ENCODE results near the gene ELOB. TPM values are rescaled to one million over a fixed set of nuclear protein-coding genes. Genes with fewer than 3 reads are reported as not detected.

Gene ELOB
- total and polyA plus RNA-seq, 3 experiments from 2014 or later = 274 to 338 (median 322) TPM

Other genes starting within 250 kb of the ELOB start
- gene CEMP1, start 245.9 kb downstream of the ELOB start, total RNA-seq = under 1 TPM in 1 of 2 experiments, not detected in 1; 0.16 TPM
- gene CEMP1, start 245.9 kb downstream of the ELOB start, polyA plus RNA-seq = 3.3 TPM
- gene PDPK1, start 239.3 kb downstream of the ELOB start, total RNA-seq = 10 to 100 TPM; 56.8 to 58.5 TPM
- 46.2 TPM for gene PDPK1, start 239.3 kb downstream of the ELOB start, polyA plus RNA-seq
- 10 to 100 TPM; 49.7 to 50.5 TPM for gene KCTD5, start 94.8 kb downstream of the ELOB start, total RNA-seq
- 21.2 TPM for gene KCTD5, start 94.8 kb downstream of the ELOB start, polyA plus RNA-seq
- gene PRSS27, start 57.1 kb downstream of the ELOB start, total RNA-seq = 1 to 10 TPM; 1.3 to 1.6 TPM
- gene PRSS27, start 57.1 kb downstream of the ELOB start, polyA plus RNA-seq = not detected
- 100 to 1,000 TPM; 517 to 529 TPM for gene SRRM2, start 24.6 kb downstream of the ELOB start, total RNA-seq
- gene SRRM2, start 24.6 kb downstream of the ELOB start, polyA plus RNA-seq = 130 TPM
- gene PRSS33, start 10.3 kb upstream of the ELOB start, total RNA-seq = under 1 TPM; 0.15 to 0.22 TPM
- gene PRSS33, start 10.3 kb upstream of the ELOB start, polyA plus RNA-seq = not detected
- gene PRSS41, start 21.2 kb upstream of the ELOB start, total RNA-seq = not detected
- not detected for gene PRSS41, start 21.2 kb upstream of the ELOB start, polyA plus RNA-seq
- gene PRSS21, start 40.0 kb upstream of the ELOB start, total RNA-seq = 1 to 10 TPM; 8.8 to 9.2 TPM
- 13.6 TPM for gene PRSS21, start 40.0 kb upstream of the ELOB start, polyA plus RNA-seq
- under 1 TPM; 0.29 to 0.74 TPM for gene ZG16B, start 53.0 kb upstream of the ELOB start, total RNA-seq
- not detected for gene ZG16B, start 53.0 kb upstream of the ELOB start, polyA plus RNA-seq
- gene PRSS22, start 80.9 kb upstream of the ELOB start, total RNA-seq = not detected
- not detected for gene PRSS22, start 80.9 kb upstream of the ELOB start, polyA plus RNA-seq
- 10 to 100 TPM; 24.7 to 27.2 TPM for gene FLYWCH2, start 105.9 kb upstream of the ELOB start, total RNA-seq
- gene FLYWCH2, start 105.9 kb upstream of the ELOB start, polyA plus RNA-seq = 24.0 TPM
- gene FLYWCH1, start 134.7 kb upstream of the ELOB start, total RNA-seq = 10 to 100 TPM; 37.2 to 39.8 TPM
- gene FLYWCH1, start 134.7 kb upstream of the ELOB start, polyA plus RNA-seq = 20.9 TPM
- gene KREMEN2, start 187.0 kb upstream of the ELOB start, total RNA-seq = not detected
- not detected for gene KREMEN2, start 187.0 kb upstream of the ELOB start, polyA plus RNA-seq
- 10 to 100 TPM; 38.7 to 39.0 TPM for gene PAQR4, start 192.1 kb upstream of the ELOB start, total RNA-seq
- gene PAQR4, start 192.1 kb upstream of the ELOB start, polyA plus RNA-seq = 1.5 TPM
- 100 to 1,000 TPM; 103 to 112 TPM for gene PKMYT1, start 203.2 kb upstream of the ELOB start, total RNA-seq
- gene PKMYT1, start 203.2 kb upstream of the ELOB start, polyA plus RNA-seq = 0.18 TPM
- not detected for gene CLDN9, start 235.6 kb upstream of the ELOB start, total RNA-seq
- not detected for gene CLDN9, start 235.6 kb upstream of the ELOB start, polyA plus RNA-seq
- gene CLDN6, start 240.9 kb upstream of the ELOB start, total RNA-seq = not detected
- gene CLDN6, start 240.9 kb upstream of the ELOB start, polyA plus RNA-seq = not detected
- gene TNFRSF12A, start 243.1 kb upstream of the ELOB start, total RNA-seq = 1 to 10 TPM; 3.7 to 4.5 TPM
- 2.1 TPM for gene TNFRSF12A, start 243.1 kb upstream of the ELOB start, polyA plus RNA-seq
- gene HCFC1R1, start 246.7 kb upstream of the ELOB start, total RNA-seq = 10 to 100 TPM; 25.6 to 26.3 TPM
- gene HCFC1R1, start 246.7 kb upstream of the ELOB start, polyA plus RNA-seq = 23.7 TPM
- 10 to 100 TPM; 56.8 to 59.4 TPM for gene THOC6, start 246.8 kb upstream of the ELOB start, total RNA-seq
- gene THOC6, start 246.8 kb upstream of the ELOB start, polyA plus RNA-seq = 46.2 TPM